ENCODE measurements around the gene PLXNA2. TPM values are rescaled to one million over a fixed set of nuclear protein-coding genes. Genes with fewer than 3 reads are reported as not detected.
A peak's percentile ranks its signal among the peaks of the same experiment; 100 is the strongest.

The PLXNA2 gene
- total RNA-seq, 1 donor from 2014 or later = 1.7 TPM

- peaks cover 29% of the 10 kb centered on the region for H3K4me1 ChIP-seq
- no peaks in the 10 kb centered on the region for H3K9me3 ChIP-seq (ENCODE audit: low read depth)
- H3K27me3 Mint-ChIP-seq (ENCODE audit: insufficient read depth, low read depth) = peaks cover 9% of the 10 kb centered on the region
- peak overlapping the region; percentile 50 for H3K4me3 Mint-ChIP-seq
- no peak overlapping the region for H2AFZ ChIP-seq (replicated peaks)
- H3K27me3 ChIP-seq = peaks cover 6% of the 10 kb centered on the region
- H3K27ac ChIP-seq = no peak overlapping the region
- H3K4me2 ChIP-seq = no peak overlapping the region
- H4K20me1 ChIP-seq (ENCODE audit: low read depth) = no peaks in the 10 kb centered on the region
- H3F3A ChIP-seq (ENCODE audit: low read depth) = peaks cover 20% of the 10 kb centered on the region
- H3K9me3 Mint-ChIP-seq = no peaks in the 10 kb centered on the region
- TF ChIP-seq EZH2phosphoT487 (IDR thresholded peaks at IDR 0.05) (no peak), CTCF (IDR thresholded peaks at IDR 0.05) (no peak), EZH2 (IDR thresholded peaks at IDR 0.05) (no peak)
- H3K27ac Mint-ChIP-seq = peak overlapping the region; percentile 34
- no peak overlapping the region for H3K9ac ChIP-seq
- no peaks in the 10 kb centered on the region for H3K79me2 ChIP-seq (ENCODE audit: low read depth)
- H3K36me3 Mint-ChIP-seq = peaks cover 15% of the 10 kb centered on the region
- peaks cover 84% of the 10 kb centered on the region for H3K4me1 Mint-ChIP-seq
- no peak overlapping the region for H3K4me3 ChIP-seq
- peak; percentile 47 for DNase-seq (ENCODE audit: low spot score)
- H3K36me3 ChIP-seq = no peaks in the 10 kb centered on the region
Observed at GRCh38 chr1:208083016-208083714, 161.0 kb downstream of the PLXNA2 start.

GRCh38 chr1:208081972-208082371 lies 162.2 kb downstream of the PLXNA2 start:
- Histone ChIP-seq H3K4me3 (no peak overlapping the region), H2AFZ (replicated peaks) (no peak overlapping the region), H3K9me3 (ENCODE audit: low read depth) (no peaks in the 10 kb centered on the region), H3K27ac (no peak overlapping the region), H3K9ac (no peak overlapping the region), H4K20me1 (ENCODE audit: low read depth) (no peaks in the 10 kb centered on the region), H3K36me3 (no peaks in the 10 kb centered on the region), H3K27me3 (peaks cover 6% of the 10 kb centered on the region), H3F3A (ENCODE audit: low read depth) (peaks cover 32% of the 10 kb centered on the region), H3K4me1 (peaks cover 41% of the 10 kb centered on the region), H3K4me2 (peak overlapping the region; percentile 50), H3K79me2 (ENCODE audit: low read depth) (no peaks in the 10 kb centered on the region)
- Mint-ChIP-seq H3K36me3 (peaks cover 11% of the 10 kb centered on the region), H3K4me3 (peak overlapping the region; percentile 55), H3K27ac (peak overlapping the region; percentile 81), H3K27me3 (ENCODE audit: insufficient read depth, low read depth) (peaks cover 9% of the 10 kb centered on the region), H3K4me1 (peaks cover 92% of the 10 kb centered on the region), H3K9me3 (no peaks in the 10 kb centered on the region)
- TF ChIP-seq EZH2 (IDR thresholded peaks at IDR 0.05) (no peak), CTCF (IDR thresholded peaks at IDR 0.05) (peak; percentile 52), EZH2phosphoT487 (IDR thresholded peaks at IDR 0.05) (no peak)
- peak; percentile 75 for DNase-seq (ENCODE audit: low spot score)

GRCh38 chr1:208080396-208081286 lies 163.5 kb downstream of the PLXNA2 start:
- Mint-ChIP-seq H3K27me3 (ENCODE audit: insufficient read depth, low read depth) (peaks cover 6% of the 10 kb centered on the region), H3K36me3 (peaks cover 10% of the 10 kb centered on the region), H3K4me1 (peaks cover 88% of the 10 kb centered on the region), H3K27ac (no peak overlapping the region), H3K9me3 (no peaks in the 10 kb centered on the region), H3K4me3 (no peak overlapping the region)
- Histone ChIP-seq H3K27me3 (peaks cover 6% of the 10 kb centered on the region), H3K27ac (no peak overlapping the region), H3K4me3 (no peak overlapping the region), H3K4me1 (peaks cover 47% of the 10 kb centered on the region), H3K79me2 (ENCODE audit: low read depth) (no peaks in the 10 kb centered on the region), H3K9me3 (ENCODE audit: low read depth) (no peaks in the 10 kb centered on the region), H3F3A (ENCODE audit: low read depth) (peaks cover 33% of the 10 kb centered on the region), H2AFZ (replicated peaks) (no peak overlapping the region), H3K4me2 (no peak overlapping the region), H3K9ac (no peak overlapping the region), H4K20me1 (ENCODE audit: low read depth) (no peaks in the 10 kb centered on the region), H3K36me3 (no peaks in the 10 kb centered on the region)
- no peak for DNase-seq (ENCODE audit: low spot score)
- TF ChIP-seq EZH2 (IDR thresholded peaks at IDR 0.05) = no peak
- TF ChIP-seq CTCF (IDR thresholded peaks at IDR 0.05) = no peak
